HEK293 (cell line): ENCODE results near the gene IL3.

ENCODE experiments used
- CTCF ChIA-PET: fragments of 350-600 bp; formaldehyde crosslinking; extraction: SDS; loops from one replicate; lab custom pipeline; 2021; ENCODE audit warnings: antibody characterized with exemption; lab: Yijun Ruan, JAX
- POLR2A ChIA-PET: fragments of 300-600 bp; formaldehyde crosslinking; extraction: SDS; loops from one replicate; lab custom pipeline; 2020; ENCODE audit warnings: antibody characterized with exemption, inconsistent platforms; lab: Yijun Ruan, JAX
- H3K27ac ChIP-seq: fragments of 200-500 bp; sonication (Bioruptor generic); 2 replicates; pipeline ENCODE4 v1.5.1; 2014; ENCODE audit warnings: low read depth, low read length, control low read depth, inconsistent platforms; ENCODE audit errors: extremely low read depth
- H3K36me3 ChIP-seq, 2 experiments: fragments of 200-500 bp in 1 of 2; sonication (Bioruptor generic) in 1 of 2; 1 replicate in 1 of 2; 2 replicates in 1 of 2; pipeline ENCODE4 v1.5.1; 2014 to 2017; ENCODE audit warnings: inconsistent platforms in 2 of 2, low read length in 2 of 2; ENCODE audit not compliant: control insufficient read depth in 2 of 2, insufficient read depth in 1 of 2
- H3K4me1 ChIP-seq: fragments of 200-500 bp; sonication (Bioruptor generic); 2 replicates; pipeline ENCODE4 v1.5.1; 2014; ENCODE audit warnings: mild to moderate bottlenecking, low read length, inconsistent platforms; ENCODE audit not compliant: control insufficient read depth, insufficient read depth
- H3K4me3 ChIP-seq: 2 replicates; pipeline ENCODE4 v1.5.1; 2011; ENCODE audit warnings: low read depth, mild to moderate bottlenecking, control low read depth, low read length, moderate library complexity
- H3K9me3 ChIP-seq: fragments of 200-500 bp; sonication (Bioruptor generic); 2 replicates; pipeline ENCODE4 v1.5.1; 2014; ENCODE audit warnings: low read depth, low read length, inconsistent platforms; ENCODE audit not compliant: control insufficient read depth, insufficient read depth
- GLIS2 ChIP-seq: fragments of 450-650 bp; formaldehyde crosslinking; IDR thresholded peaks from 2 replicates; pipeline ENCODE4 v1.5.1; 2016; ENCODE audit warnings: missing biosample characterization, missing genetic modification characterization
- IKZF3 ChIP-seq: fragments of 450-650 bp; IDR thresholded peaks from 2 replicates; pipeline ENCODE4 v1.5.0; 2018; ENCODE audit warnings: missing biosample characterization, mild to moderate bottlenecking, missing genetic modification characterization, moderate library complexity
- KLF7 ChIP-seq: fragments of 450-650 bp; formaldehyde crosslinking; IDR thresholded peaks from 2 replicates; pipeline ENCODE4 v1.5.1; 2016; ENCODE audit warnings: missing biosample characterization, missing genetic modification characterization, borderline replicate concordance
- OVOL3 ChIP-seq: fragments of 450-650 bp; formaldehyde crosslinking; IDR thresholded peaks from 2 replicates; pipeline ENCODE4 v1.5.1; 2016; ENCODE audit warnings: missing biosample characterization, missing genetic modification characterization
- PRDM1 ChIP-seq: fragments of 450-650 bp; formaldehyde crosslinking; IDR thresholded peaks from 2 replicates; pipeline ENCODE4; 2016; ENCODE audit warnings: missing biosample characterization, missing genetic modification characterization
- SP7 ChIP-seq: fragments of 450-650 bp; formaldehyde crosslinking; IDR thresholded peaks from 2 replicates; pipeline ENCODE4 v1.5.1; 2016; ENCODE audit warnings: missing biosample characterization, missing genetic modification characterization
- YY2 ChIP-seq: fragments of 450-650 bp; formaldehyde crosslinking; IDR thresholded peaks from 2 replicates; pipeline ENCODE4 v1.5.1; 2016; ENCODE audit warnings: missing biosample characterization, missing genetic modification characterization
- ZNF138 ChIP-seq: fragments of 450-650 bp; formaldehyde crosslinking; IDR thresholded peaks from 2 replicates; pipeline ENCODE4 v1.5.1; 2016; ENCODE audit warnings: missing biosample characterization, missing genetic modification characterization, borderline replicate concordance
- ZNF19 ChIP-seq: fragments of 450-650 bp; formaldehyde crosslinking; IDR thresholded peaks from 2 replicates; pipeline ENCODE4; 2016; ENCODE audit warnings: missing biosample characterization, missing genetic modification characterization, low read depth
- ZNF354C ChIP-seq: fragments of 450-650 bp; formaldehyde crosslinking; IDR thresholded peaks from 2 replicates; pipeline ENCODE4 v1.5.1; 2016; ENCODE audit warnings: missing biosample characterization, missing genetic modification characterization, low read depth, borderline replicate concordance
- ZNF366 ChIP-seq: fragments of 450-650 bp; formaldehyde crosslinking; conservative IDR thresholded peaks from 2 replicates; pipeline ENCODE4 v1.5.1; 2016; ENCODE audit warnings: missing biosample characterization, missing genetic modification characterization
- ZNF426 ChIP-seq: fragments of 450-650 bp; formaldehyde crosslinking; IDR thresholded peaks from 2 replicates; pipeline ENCODE4 v1.5.1; 2017; ENCODE audit warnings: missing biosample characterization, missing genetic modification characterization, mild to moderate bottlenecking, inconsistent platforms, moderate library complexity
- ZNF626 ChIP-seq: fragments of 450-650 bp; sonication (Bioruptor Pico); formaldehyde crosslinking; IDR thresholded peaks from 2 replicates; pipeline ENCODE4 v1.5.1; 2018; ENCODE audit warnings: missing biosample characterization, missing genetic modification characterization, inconsistent platforms
- ZNF768 ChIP-seq: fragments of 450-650 bp; formaldehyde crosslinking; IDR thresholded peaks from 2 replicates; pipeline ENCODE4 v1.5.1; 2018; ENCODE audit warnings: missing biosample characterization, mild to moderate bottlenecking, missing genetic modification characterization
- ZNF830 ChIP-seq: fragments of 450-650 bp; IDR thresholded peaks from 2 replicates; pipeline ENCODE4 v1.5.0; 2018; ENCODE audit warnings: missing biosample characterization, missing genetic modification characterization, low read depth, mild to moderate bottlenecking, moderate library complexity
- ZNF837 ChIP-seq: fragments of 450-650 bp; formaldehyde crosslinking; IDR thresholded peaks from 2 replicates; pipeline ENCODE4 v1.5.1; 2016; ENCODE audit warnings: missing biosample characterization, missing genetic modification characterization
- ZXDB ChIP-seq: fragments of 450-650 bp; formaldehyde crosslinking; IDR thresholded peaks from 2 replicates; pipeline ENCODE4 v1.5.1; 2016; ENCODE audit warnings: missing biosample characterization, missing genetic modification characterization
- TF ChIP-seq, protein P1 (sequence below): fragments of 450-650 bp; formaldehyde crosslinking; IDR thresholded peaks from 2 replicates; pipeline ENCODE4 v1.5.1; 2016; ENCODE audit warnings: missing biosample characterization, missing genetic modification characterization, low read depth
- TF ChIP-seq, protein P2 (sequence below): fragments of 450-650 bp; formaldehyde crosslinking; IDR thresholded peaks from 2 replicates; pipeline ENCODE4 v1.5.1; 2016; ENCODE audit warnings: missing biosample characterization, missing genetic modification characterization
- TF ChIP-seq, protein P3 (sequence below): fragments of 450-650 bp; formaldehyde crosslinking; optimal IDR thresholded peaks from 2 replicates; pipeline ENCODE3; 2016; ENCODE audit warnings: missing biosample characterization, mild to moderate bottlenecking, missing genetic modification characterization

IL3 gene

DNA sequence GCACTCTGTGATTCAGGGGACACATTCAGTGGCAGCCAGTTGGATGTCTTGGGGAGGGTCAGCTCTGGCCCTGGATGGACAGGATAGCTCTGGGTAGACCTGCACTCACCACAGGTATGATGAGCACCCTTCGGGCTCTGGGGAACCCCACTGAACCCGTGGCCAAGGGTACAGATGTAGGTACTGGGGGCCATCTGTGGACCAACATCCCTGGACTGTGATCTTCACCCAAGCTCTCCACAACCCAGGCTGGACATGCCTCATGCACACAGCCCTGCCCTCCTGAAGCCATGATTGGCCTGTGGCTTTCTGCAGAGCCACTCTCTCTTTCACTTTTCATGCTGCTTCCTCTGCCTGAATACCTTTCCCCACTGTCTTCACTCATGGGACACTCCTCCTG lies 33.4 kb upstream of the IL3 start:
- Histone ChIP-seq H3K4me1 (no peaks in the 10 kb centered on the region), H3K9me3 (no peaks in the 10 kb centered on the region), H3K4me3 (no peak overlapping the region), H3K36me3 (no peaks in the 10 kb centered on the region), H3K27ac (no peak overlapping the region)
- CTCF ChIA-PET, result no interaction called here
- TF ChIP-seq GLIS2 (tag by site-specific recombination) (no peak), ZXDB (tag by site-specific recombination) (no peak), ZNF426 (tag by site-specific recombination) (no peak), KLF7 (tag by site-specific recombination) (no peak)
- POLR2A ChIA-PET, result no interaction called here

DNA sequence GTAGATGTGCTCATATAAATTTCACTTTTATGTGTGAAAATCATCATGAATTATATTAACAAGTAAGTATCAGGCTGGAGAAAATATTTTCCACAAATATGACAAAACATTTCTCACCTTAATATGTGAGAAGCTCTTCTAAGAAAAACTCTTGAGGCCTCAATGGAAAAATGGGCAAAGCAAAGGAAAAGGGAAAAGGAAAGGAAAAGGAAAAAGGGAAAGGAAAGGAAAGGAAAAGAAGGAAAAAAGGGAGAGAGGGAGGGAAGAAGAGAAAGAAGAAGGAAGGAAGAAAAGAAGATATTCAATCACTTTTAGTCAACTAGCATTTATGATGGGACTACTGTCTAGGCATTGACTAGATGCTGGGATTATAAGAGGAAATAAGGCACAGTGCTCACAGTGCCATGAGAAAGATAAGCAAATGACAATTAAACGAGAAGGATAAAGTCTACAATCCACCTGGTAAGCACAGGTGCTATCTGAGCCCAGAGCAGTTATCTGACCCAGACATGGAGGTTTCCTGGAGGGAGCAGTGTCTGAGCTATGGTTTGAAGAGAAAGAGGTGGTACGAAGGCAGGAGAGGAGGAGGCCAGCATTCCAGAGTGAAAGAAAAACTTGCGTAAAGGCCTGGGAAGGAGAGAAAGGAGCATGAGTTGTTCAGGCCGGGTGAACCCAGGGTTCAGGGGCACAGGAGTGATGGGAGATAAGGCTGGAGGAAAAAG lies 30.7 kb upstream of the IL3 start:
- Histone ChIP-seq H3K9me3 (no peaks in the 10 kb centered on the region), H3K36me3 (no peaks in the 10 kb centered on the region), H3K4me1 (no peaks in the 10 kb centered on the region), H3K4me3 (no peak overlapping the region), H3K27ac (no peak overlapping the region)
- ChIA-PET CTCF (interaction anchor here (0.7 kb wide), 2 partner anchors 75 to 675 kb away, joined by 3 to 4 read pairs; no protein-coding TSS in a partner anchor), POLR2A (no interaction called here)
- TF ChIP-seq ZNF830 (tag by site-specific recombination) (no peak), ZNF768 (tag by site-specific recombination) (no peak), ZNF19 (no peak), ZNF138 (tag by site-specific recombination) (no peak), ZNF366 (peak; percentile 51), IKZF3 (tag by site-specific recombination) (no peak), OVOL3 (tag by site-specific recombination) (no peak), PRDM1 (tag by site-specific recombination) (peak; percentile 97), SP7 (tag by site-specific recombination) (no peak), ZNF626 (tag by site-specific recombination) (no peak), ZNF837 (tag by site-specific recombination) (no peak), YY2 (tag by site-specific recombination) (no peak), ZNF354C (tag by site-specific recombination) (no peak)
- TF ChIP-seq, protein P1, sequence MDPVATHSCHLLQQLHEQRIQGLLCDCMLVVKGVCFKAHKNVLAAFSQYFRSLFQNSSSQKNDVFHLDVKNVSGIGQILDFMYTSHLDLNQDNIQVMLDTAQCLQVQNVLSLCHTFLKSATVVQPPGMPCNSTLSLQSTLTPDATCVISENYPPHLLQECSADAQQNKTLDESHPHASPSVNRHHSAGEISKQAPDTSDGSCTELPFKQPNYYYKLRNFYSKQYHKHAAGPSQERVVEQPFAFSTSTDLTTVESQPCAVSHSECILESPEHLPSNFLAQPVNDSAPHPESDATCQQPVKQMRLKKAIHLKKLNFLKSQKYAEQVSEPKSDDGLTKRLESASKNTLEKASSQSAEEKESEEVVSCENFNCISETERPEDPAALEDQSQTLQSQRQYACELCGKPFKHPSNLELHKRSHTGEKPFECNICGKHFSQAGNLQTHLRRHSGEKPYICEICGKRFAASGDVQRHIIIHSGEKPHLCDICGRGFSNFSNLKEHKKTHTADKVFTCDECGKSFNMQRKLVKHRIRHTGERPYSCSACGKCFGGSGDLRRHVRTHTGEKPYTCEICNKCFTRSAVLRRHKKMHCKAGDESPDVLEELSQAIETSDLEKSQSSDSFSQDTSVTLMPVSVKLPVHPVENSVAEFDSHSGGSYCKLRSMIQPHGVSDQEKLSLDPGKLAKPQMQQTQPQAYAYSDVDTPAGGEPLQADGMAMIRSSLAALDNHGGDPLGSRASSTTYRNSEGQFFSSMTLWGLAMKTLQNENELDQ, result no peak
- TF ChIP-seq, protein P2, sequence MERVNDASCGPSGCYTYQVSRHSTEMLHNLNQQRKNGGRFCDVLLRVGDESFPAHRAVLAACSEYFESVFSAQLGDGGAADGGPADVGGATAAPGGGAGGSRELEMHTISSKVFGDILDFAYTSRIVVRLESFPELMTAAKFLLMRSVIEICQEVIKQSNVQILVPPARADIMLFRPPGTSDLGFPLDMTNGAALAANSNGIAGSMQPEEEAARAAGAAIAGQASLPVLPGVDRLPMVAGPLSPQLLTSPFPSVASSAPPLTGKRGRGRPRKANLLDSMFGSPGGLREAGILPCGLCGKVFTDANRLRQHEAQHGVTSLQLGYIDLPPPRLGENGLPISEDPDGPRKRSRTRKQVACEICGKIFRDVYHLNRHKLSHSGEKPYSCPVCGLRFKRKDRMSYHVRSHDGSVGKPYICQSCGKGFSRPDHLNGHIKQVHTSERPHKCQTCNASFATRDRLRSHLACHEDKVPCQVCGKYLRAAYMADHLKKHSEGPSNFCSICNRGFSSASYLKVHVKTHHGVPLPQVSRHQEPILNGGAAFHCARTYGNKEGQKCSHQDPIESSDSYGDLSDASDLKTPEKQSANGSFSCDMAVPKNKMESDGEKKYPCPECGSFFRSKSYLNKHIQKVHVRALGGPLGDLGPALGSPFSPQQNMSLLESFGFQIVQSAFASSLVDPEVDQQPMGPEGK (tag by site-specific recombination), result no peak
- TF ChIP-seq, protein P3, sequence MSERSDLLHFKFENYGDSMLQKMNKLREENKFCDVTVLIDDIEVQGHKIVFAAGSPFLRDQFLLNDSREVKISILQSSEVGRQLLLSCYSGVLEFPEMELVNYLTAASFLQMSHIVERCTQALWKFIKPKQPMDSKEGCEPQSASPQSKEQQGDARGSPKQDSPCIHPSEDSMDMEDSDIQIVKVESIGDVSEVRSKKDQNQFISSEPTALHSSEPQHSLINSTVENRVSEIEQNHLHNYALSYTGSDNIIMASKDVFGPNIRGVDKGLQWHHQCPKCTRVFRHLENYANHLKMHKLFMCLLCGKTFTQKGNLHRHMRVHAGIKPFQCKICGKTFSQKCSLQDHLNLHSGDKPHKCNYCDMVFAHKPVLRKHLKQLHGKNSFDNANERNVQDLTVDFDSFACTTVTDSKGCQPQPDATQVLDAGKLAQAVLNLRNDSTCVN (tag by site-specific recombination), result no peak
